Skeletal muscle tissue (tissue), 4 donors: Measurements from ENCODE around the gene CHCHD6. TPM values are rescaled to one million over a fixed set of nuclear protein-coding genes. Genes with fewer than 3 reads are reported as not detected.
"Not testable (repeated sequence)": the region's sequence is repeated elsewhere in the genome, so short reads cannot be mapped to it uniquely, and the experiment has no call there.

ENCODE experiments used
- H3K27ac ChIP-seq: one replicate; pipeline ENCODE4 v1.7.0; 2013; ENCODE audit warnings: mild to moderate bottlenecking, low read depth, low read length, inconsistent platforms
- H3K27me3 ChIP-seq, 3 donors: one replicate each; pipeline ENCODE4 v1.7.0; 2013; ENCODE audit warnings: low read length in 3 of 3; ENCODE audit not compliant: control insufficient read depth in 3 of 3, insufficient read depth in 3 of 3
- H3K36me3 ChIP-seq, 3 donors: one replicate each; pipeline ENCODE4 v1.7.0; 2013; ENCODE audit warnings: low read length in 3 of 3; ENCODE audit not compliant: control insufficient read depth in 3 of 3, insufficient read depth in 3 of 3
- H3K4me1 ChIP-seq, 3 donors: one replicate each; pipeline ENCODE4 v1.7.0; 2013; ENCODE audit warnings: low read length in 3 of 3, mild to moderate bottlenecking in 3 of 3; ENCODE audit not compliant: control insufficient read depth in 3 of 3, insufficient read depth in 3 of 3
- H3K4me3 ChIP-seq, 3 donors: one replicate each; pipeline ENCODE4 v1.7.0; 2013; ENCODE audit warnings: low read length in 3 of 3
- H3K9ac ChIP-seq, 3 donors: one replicate each; pipeline ENCODE4 v1.7.0; 2013; ENCODE audit warnings: low read length in 3 of 3, mild to moderate bottlenecking in 3 of 3, moderate library complexity in 2 of 3, low read depth in 1 of 3
- H3K9me3 ChIP-seq, 3 donors: one replicate each; pipeline ENCODE4 v1.7.0; 2013; ENCODE audit warnings: low read length in 3 of 3; ENCODE audit not compliant: control insufficient read depth in 3 of 3
- total RNA-seq: library from RNA; depleted of rRNA; stranded (reverse); fragments of >200 nt; gene quantifications from one replicate; pipeline ENCODE4 v1.2.3, GENCODE V29; 2014
- donor health status: Osteomylitis.

The CHCHD6 gene
- total RNA-seq, 1 donor from 2014 or later, result 8.9 TPM

DNA sequence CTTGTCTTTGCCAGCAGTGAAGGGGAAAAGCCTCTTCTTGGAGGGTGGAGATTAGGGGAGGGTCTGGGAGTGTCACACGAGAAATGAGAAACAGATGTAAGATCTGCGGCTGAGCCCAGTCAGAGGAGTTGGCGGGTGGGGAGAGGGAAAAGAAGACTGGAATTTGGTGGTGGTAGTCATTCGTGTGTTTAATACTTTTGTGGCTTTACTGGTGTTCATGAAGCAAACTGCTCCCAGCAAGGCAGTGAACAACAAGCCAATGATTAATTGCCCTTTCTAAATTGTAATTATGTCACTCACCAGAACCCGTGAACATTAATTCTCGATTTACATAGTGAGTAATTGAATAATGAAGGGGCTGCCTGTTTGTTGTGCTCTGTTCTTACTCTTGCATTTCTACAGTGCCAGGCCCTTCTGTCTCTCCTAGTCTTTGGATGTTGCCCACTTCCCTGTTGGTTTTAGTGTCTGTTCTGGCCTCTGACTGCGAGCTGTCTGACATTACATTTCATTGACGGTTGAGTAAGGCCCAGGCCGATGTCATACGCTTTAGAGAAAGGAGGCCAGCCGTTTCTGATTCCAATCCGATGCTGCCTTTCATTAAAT, 78.0 kb downstream of the CHCHD6 start:
- H3K4me3 ChIP-seq, result no peak overlapping the region
- no peaks in the 10 kb centered on the region for H3K27me3 ChIP-seq
- H3K27ac ChIP-seq, result peak overlapping the region; percentile 64
- H3K9me3 ChIP-seq, result no peaks in the 10 kb centered on the region
- H3K9ac ChIP-seq, result no peak overlapping the region
- no peaks in the 10 kb centered on the region for H3K36me3 ChIP-seq
- H3K4me1 ChIP-seq, result peaks cover 0 to 4% (median 0%) of the 10 kb centered on the region in 3 donors

DNA sequence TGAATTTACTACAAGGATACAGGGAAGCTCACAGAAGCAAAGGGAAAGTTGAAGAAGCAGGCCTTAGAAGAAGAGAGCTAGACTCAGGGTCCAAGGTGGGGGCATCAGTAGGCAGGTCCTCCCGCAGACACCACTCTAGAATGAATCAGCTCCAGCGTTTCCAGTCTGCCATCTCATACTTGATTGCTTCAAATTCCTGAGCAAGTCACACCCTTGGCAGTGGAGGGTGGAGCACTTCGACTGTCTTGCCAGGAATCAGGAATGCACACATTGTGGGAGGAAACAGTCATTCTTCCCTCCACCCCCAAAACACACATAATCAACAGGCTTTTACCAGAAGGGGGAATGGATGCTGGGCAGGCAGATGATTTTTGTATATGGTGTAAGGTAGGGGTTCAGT, 78.5 kb downstream of the CHCHD6 start:
- no peak overlapping the region for H3K4me3 ChIP-seq
- H3K9me3 ChIP-seq, result no peaks in the 10 kb centered on the region
- no peaks in the 10 kb centered on the region for H3K27me3 ChIP-seq
- H3K27ac ChIP-seq, result peak overlapping the region; percentile 64
- H3K9ac ChIP-seq, result no peak overlapping the region
- no peaks in the 10 kb centered on the region for H3K36me3 ChIP-seq
- peaks cover 0 to 4% (median 0%) of the 10 kb centered on the region in 3 donors for H3K4me1 ChIP-seq

DNA sequence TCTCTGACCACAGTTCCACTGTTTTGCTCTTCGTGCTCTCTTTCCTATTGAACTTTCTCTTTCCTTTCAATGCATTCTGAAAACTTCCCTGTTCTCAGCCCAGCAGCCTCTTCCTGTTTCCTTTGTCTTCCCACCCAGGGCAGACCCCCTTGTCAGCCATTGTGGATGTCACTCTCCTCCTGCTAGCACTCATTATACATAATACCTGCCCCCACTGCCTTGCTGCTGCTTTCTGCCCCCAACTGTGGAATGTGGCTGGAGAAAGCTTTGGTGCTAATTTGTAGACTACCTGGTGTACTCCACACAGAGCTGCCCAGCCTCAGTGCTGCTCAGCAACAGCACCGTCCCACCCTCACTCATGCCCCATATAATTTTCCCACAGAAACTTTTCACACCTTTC, 80.2 kb downstream of the CHCHD6 start:
- Histone ChIP-seq H3K9ac (no peak overlapping the region), H3K9me3 (no peaks in the 10 kb centered on the region), H3K4me3 (no peak overlapping the region), H3K27me3 (no peaks in the 10 kb centered on the region), H3K4me1 (peaks cover 0 to 4% (median 0%) of the 10 kb centered on the region in 3 donors), H3K36me3 (no peaks in the 10 kb centered on the region), H3K27ac (no peak overlapping the region)

DNA sequence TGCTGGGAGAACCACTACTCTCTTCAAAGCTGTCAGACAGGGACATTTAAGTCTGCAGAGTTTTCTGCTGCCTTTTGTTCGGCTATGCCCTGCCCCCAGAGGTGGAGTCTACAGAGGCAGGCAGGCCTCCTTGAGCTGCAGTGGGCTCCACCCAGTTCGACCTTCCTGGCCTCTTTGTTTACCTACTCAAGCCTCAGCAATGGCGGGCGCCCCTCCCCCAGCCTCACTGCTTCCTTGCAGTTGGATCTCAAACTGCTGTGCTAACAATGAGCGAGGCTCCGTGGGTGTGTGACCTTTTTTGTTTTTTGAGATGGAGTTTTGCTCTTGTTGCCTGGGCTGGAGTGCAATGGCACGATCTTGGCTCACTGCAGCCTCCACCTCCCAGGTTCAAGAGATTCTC, 87.3 kb downstream of the CHCHD6 start:
- H3K9me3 ChIP-seq, result not testable (repeated sequence)

DNA sequence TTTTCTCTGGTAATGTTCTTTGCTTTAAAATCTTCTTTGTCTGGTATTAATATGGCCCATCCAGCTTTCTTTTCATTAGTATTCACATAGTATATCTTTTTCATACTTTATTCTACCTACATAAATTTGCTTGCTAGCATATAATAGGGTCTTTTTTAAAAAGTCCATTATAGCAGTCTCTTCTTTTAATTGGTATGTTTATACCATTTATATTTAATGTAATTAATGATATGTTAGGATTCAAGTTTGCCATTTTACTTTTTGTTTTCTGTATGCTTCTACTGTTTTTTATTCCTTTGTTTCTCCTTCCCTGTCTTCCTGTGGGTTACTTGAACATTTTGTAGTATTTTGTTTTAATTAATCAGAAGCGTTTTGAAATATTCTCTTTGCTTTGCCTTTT, 89.0 kb downstream of the CHCHD6 start:
- no peak overlapping the region for H3K9ac ChIP-seq

More for the DNA sequence above, 87.3 kb downstream of the CHCHD6 start:
- not testable (repeated sequence) for H3K27me3 ChIP-seq, H3K36me3 ChIP-seq, H3K4me3 ChIP-seq, H3K27ac ChIP-seq, H3K4me1 ChIP-seq, H3K9ac ChIP-seq

DNA sequence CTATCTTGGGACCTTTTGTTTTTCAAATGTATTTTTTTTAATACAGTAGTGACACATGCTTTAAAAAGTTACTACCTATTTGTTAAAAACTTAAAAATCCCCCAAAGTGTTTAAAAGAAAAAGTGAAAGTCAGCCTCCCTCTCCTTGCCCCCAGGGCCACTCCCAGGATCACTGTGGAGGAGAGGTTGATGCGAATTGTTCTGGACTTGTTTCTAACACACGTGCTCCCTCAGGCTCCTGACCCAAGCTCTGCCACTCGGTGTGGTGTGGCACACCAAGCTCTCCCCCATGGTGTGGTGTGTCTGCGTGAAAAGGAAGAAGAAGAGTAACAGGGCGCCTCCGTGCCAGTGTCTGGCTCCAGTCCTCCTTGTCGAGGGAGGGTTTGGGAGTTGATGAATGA, 93.5 kb downstream of the CHCHD6 start:
- H3K27me3 ChIP-seq, result no peaks in the 10 kb centered on the region
- H3K9me3 ChIP-seq, result no peaks in the 10 kb centered on the region
- H3K27ac ChIP-seq, result no peak overlapping the region
- no peak overlapping the region for H3K9ac ChIP-seq
- H3K4me3 ChIP-seq, result no peak overlapping the region
- H3K4me1 ChIP-seq, result no peaks in the 10 kb centered on the region
- H3K36me3 ChIP-seq, result no peaks in the 10 kb centered on the region

More for the DNA sequence above, 89.0 kb downstream of the CHCHD6 start:
- Histone ChIP-seq H3K9me3 (no peaks in the 10 kb centered on the region), H3K27me3 (no peaks in the 10 kb centered on the region), H3K36me3 (no peaks in the 10 kb centered on the region), H3K4me3 (no peak overlapping the region), H3K4me1 (no peaks in the 10 kb centered on the region), H3K27ac (no peak overlapping the region)

DNA sequence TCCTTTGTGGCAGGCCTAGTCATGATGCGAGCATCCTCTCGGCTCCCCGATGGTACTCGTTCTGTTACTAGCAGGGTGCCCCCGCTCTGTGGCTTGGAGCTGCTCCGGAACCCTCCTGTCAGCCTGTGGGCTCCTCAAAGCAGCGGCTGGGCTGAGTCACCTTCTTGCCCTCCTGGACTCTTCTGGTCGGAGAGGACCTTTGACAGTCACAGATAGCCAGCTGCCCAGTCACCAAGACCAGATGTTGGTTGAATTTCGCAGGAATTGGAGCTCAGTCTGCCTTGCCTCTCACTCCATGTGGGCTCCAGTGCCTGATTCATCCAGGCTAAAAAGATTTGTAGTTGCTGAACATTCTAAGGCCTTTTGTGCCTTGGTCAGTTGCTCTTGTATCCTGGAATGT, 94.5 kb downstream of the CHCHD6 start:
- no peaks in the 10 kb centered on the region for H3K27me3 ChIP-seq
- no peak overlapping the region for H3K4me3 ChIP-seq
- H3K27ac ChIP-seq, result no peak overlapping the region
- H3K9ac ChIP-seq, result no peak overlapping the region
- no peaks in the 10 kb centered on the region for H3K9me3 ChIP-seq
- H3K4me1 ChIP-seq, result no peaks in the 10 kb centered on the region
- H3K36me3 ChIP-seq, result no peaks in the 10 kb centered on the region

DNA sequence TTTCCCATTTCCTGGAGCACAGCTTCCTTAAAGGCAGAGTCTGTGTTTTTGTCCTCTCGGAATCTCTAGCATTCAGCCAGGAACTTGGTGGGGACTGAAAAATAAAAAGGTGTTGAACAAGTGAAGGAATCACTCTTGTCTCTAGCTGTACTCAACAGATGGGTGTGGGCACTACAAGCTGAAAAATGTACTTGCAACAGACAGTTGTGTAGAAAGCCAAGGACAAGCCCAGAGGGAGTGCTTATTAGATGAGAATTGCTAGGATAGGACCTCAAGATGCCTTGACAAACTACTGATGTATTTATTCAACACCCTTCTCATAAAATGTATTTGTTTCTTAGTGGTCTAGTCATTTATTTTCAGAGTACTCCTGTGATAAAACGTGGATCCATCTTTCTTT, 95.1 kb downstream of the CHCHD6 start:
- Histone ChIP-seq H3K9ac (no peak overlapping the region), H3K27ac (no peak overlapping the region), H3K4me3 (no peak overlapping the region), H3K36me3 (no peaks in the 10 kb centered on the region), H3K4me1 (no peaks in the 10 kb centered on the region), H3K9me3 (no peaks in the 10 kb centered on the region), H3K27me3 (no peaks in the 10 kb centered on the region)

DNA sequence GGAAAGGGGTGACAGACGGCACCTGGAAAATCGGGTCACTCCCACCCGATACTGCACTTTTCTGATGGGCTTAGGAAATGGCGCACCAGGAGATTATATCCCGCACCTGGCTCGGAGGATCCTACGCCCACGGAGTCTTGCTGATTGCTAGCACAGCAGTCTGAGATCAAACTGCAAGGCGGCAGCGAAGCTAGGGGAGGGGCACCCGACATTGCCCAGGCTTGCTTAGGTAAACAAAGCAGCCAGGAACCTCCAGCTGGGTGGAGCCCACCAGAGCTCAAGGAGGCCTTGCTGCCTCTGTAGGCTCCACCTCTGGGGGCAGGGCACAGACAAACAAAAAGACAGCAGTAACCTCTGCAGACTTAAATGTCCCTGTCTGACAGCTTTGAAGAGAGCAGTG, 97.3 kb downstream of the CHCHD6 start:
- H3K36me3 ChIP-seq, H3K9ac ChIP-seq, H3K9me3 ChIP-seq, H3K27ac ChIP-seq, H3K4me3 ChIP-seq, H3K4me1 ChIP-seq, H3K27me3 ChIP-seq: not testable (repeated sequence)

DNA sequence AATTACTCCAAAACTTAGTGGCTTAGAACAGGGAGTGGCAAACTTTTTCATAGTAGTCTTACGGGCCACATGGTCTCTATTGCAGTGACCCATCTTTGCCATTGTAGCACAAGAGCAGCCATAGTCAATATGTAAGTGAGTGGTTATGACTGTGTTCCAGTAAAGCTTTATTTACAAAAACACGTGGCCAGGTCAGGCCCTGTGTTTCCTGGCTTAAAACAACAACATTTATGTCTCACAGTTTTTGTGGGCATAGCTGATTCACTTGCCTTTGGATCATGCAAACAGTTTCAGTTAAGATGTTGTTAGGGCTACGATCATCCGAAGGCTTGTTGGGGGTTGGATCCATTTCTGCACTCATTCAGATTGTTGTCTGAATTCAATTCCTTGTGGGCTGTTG, 103.8 kb downstream of the CHCHD6 start:
- H3K4me1 ChIP-seq, result peaks cover 0 to 4% (median 3%) of the 10 kb centered on the region in 3 donors
- H3K9me3 ChIP-seq, result no peaks in the 10 kb centered on the region
- H3K27me3 ChIP-seq, result no peaks in the 10 kb centered on the region
- no peak overlapping the region for H3K4me3 ChIP-seq
- H3K27ac ChIP-seq, result no peak overlapping the region
- no peaks in the 10 kb centered on the region for H3K36me3 ChIP-seq
- H3K9ac ChIP-seq, result no peak overlapping the region
